Endothelial cell of umbilical vein (primary cell): Measurements from ENCODE around the gene PCDHA3.

ENCODE experiments used
- CTCF ChIP-seq, 2 donors: IDR thresholded peaks; 1 replicate in 1 of 2; 2 replicates in 1 of 2; pipeline ENCODE4 v1.5.1; 2011; ENCODE audit warnings: low read length in 2 of 2, mild to moderate bottlenecking in 2 of 2, moderate library complexity in 2 of 2, control low read depth in 1 of 2, inconsistent platforms in 1 of 2, low read depth in 1 of 2; ENCODE audit not compliant: insufficient read depth in 1 of 2; ENCODE audit errors: extremely low read depth in 1 of 2
- EZH2 ChIP-seq: IDR thresholded peaks from 2 replicates; pipeline ENCODE4 v1.6.1; 2012; ENCODE audit warnings: borderline replicate concordance, low read depth, mild to moderate bottlenecking, moderate library complexity, low read length, inconsistent platforms; ENCODE audit not compliant: severe bottlenecking
- FOS ChIP-seq: IDR thresholded peaks from 2 replicates; pipeline ENCODE4 v1.6.1; 2011; ENCODE audit warnings: mild to moderate bottlenecking, low read length, moderate library complexity, borderline replicate concordance; ENCODE audit not compliant: insufficient read depth
- JUN ChIP-seq: IDR thresholded peaks from 2 replicates; pipeline ENCODE4 v1.6.1; 2011; ENCODE audit warnings: borderline replicate concordance, low read depth; ENCODE audit not compliant: insufficient read length, insufficient read depth
- MAX ChIP-seq: IDR thresholded peaks from 2 replicates; pipeline ENCODE4 v1.6.1; 2011; ENCODE audit not compliant: insufficient read depth, insufficient read length
- MYC ChIP-seq: IDR thresholded peaks from one replicate; pipeline ENCODE4 v1.6.1; 2011; ENCODE audit warnings: mild to moderate bottlenecking, low read depth, low read length
- POLR2A ChIP-seq: IDR thresholded peaks from 2 replicates; pipeline ENCODE4 v1.6.1; 2012; ENCODE audit warnings: low read depth, mild to moderate bottlenecking, control low read depth, low read length
- POLR2AphosphoS5 ChIP-seq: IDR thresholded peaks from 2 replicates; pipeline ENCODE4 v1.6.1; 2012; ENCODE audit warnings: low read depth, mild to moderate bottlenecking, control low read depth, low read length, moderate library complexity; ENCODE audit not compliant: insufficient read depth

- TF ChIP-seq CTCF (IDR thresholded peaks at IDR 0.05; ENCODE audit: extremely low read depth in 1 of 2, insufficient read depth in 1 of 2, low read depth in 1 of 2, low read length in 2 of 2) (no peak), POLR2A (no peak), FOS (no peak), EZH2 (no peak), POLR2AphosphoS5 (no peak), MAX (no peak), JUN (no peak), MYC (no peak)
Observed at GRCh38 chr5:140835622-140836510, 35.0 kb downstream of the PCDHA3 start.
